NCI-H146 treated with DMSO at 0.1 percent for 48 hours (cell line): ENCODE measurements around the gene SIAH3.

Experiments
- DNase-seq: peaks from one replicate; lab custom pipeline; 2025; ENCODE audit not compliant: unreplicated experiment; lab: John Stamatoyannopoulos, UW

SIAH3 gene

GRCh38 chr13:45863709-45864590, 12.4 kb upstream of the SIAH3 start:
- no peak for DNase-seq

DNA sequence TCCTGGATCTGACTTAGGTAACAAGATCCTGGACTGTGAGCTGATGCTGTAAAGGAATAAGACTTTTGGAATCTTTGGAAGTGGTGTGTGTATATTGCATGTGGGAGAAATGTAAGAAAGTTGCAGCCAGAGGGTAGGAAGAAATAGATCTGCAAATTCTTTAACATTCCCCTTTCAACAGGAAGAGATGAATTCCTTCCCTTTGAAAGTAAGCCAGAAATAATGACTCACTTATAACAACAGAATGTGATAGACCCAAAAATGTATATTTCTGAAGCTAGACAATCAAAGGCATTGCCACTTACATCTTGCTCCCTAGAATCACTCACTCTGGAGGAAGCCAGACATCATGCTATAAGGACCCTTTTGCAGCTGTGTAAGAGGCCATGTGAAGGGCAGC, 9.8 kb upstream of the SIAH3 start:
- no peak for DNase-seq

- no peak for DNase-seq
Measured at GRCh38 chr13:45860240-45860639, 8.7 kb upstream of the SIAH3 start.

DNA sequence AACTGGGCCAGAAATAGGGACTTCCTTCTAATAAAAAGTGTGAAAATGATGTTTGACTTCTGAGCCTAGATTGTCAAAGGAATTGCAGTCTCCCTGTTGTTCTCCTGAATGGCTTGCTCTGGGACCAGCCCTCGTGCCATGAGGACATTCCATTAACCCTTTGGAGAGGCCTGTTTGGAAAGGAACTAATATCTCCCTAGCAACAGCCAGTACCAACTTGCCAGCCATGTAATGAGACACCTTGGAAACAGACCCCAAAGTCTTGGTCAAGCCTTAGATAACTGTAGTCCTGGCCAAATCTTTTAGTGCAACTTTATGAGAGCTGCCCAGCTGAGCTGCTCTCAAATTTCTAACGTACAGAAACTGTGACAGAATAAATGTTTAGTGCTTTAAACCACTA, 8.2 kb upstream of the SIAH3 start:
- DNase-seq, result no peak

GRCh38 chr13:45852494-45852893, 941 bp upstream of the SIAH3 start:
- DNase-seq, result no peak

DNA sequence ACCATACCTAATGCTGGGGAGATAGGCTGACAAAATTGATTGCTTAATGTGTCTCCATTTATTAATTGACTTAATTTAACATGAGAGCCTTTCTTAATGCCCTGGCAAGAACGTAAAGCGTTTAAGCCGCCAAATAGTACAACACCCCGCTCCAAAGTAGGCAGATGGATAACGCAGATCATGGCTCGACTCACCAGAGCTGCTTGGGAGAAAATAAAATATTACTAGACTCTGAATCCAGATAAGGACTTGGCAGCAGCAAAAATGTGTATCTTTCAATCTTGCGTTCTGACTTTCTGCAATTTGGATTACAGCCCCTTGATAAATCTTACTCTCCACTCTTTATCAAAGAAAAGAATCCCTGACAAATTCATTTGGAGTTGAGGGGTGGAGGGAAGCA, 403 bp upstream of the SIAH3 start:
- DNase-seq, result no peak

GRCh38 chr13:45850027-45850613, 1.4 kb downstream of the SIAH3 start:
- no peak for DNase-seq

- no peak for DNase-seq
Measured at GRCh38 chr13:45849408-45849807, 2.1 kb downstream of the SIAH3 start.

DNA sequence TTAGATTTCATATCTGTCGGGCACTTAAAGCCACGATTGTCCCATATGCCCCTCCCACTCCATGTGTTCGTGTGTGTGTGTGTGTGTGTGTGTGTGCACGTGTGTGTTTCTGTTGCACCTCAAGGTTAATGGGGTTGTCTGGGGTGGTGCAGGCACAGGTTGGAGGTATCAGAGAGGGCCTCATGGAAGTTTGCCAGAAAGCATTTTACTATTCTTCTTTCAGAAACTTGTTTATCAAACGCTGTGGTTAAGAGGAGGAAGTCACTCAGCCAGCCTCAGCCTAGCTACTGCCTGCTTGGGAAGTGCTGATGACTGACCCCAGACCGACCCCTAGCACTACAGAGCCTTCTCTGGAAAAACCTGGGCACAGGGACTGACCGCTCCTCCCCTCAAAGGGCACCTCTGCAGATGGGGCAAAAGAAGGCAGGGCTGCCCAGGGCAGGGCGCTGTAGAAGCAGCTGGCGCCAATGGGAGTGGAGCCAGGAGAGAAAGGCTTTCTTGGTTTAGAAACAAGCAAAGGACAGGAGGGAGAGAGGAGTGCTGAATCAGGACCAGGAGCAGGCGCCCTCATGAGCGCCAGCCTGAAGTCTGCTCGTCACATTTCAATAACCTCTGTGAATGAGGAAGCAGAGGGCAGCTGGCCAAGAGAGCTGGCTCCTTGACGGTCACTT, 3.9 kb downstream of the SIAH3 start:
- DNase-seq, result no peak

GRCh38 chr13:45846681-45847080, 4.9 kb downstream of the SIAH3 start:
- DNase-seq, result no peak

- DNase-seq, result no peak
Measured at GRCh38 chr13:45838171-45838745, 13.3 kb downstream of the SIAH3 start.

DNA sequence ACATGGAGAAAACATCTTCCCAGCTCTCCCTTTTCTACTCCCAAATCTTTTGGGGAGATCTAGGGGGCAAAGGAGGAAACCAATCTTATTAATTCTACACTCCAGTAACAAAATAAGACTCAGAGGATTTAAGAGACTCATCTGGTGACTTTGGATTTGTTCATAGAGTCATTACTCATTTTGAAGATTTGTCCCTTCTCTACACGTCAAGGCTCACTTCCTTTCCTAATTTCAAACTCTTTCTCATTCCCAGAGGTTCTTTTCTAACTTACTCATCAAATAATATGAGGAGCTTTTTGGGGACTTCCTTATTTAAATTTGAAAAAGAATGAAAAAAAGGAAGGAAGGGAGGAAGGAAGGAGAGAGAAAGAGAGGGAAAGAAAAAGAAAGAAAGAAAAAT, 14.4 kb downstream of the SIAH3 start:
- DNase-seq, result no peak

DNA sequence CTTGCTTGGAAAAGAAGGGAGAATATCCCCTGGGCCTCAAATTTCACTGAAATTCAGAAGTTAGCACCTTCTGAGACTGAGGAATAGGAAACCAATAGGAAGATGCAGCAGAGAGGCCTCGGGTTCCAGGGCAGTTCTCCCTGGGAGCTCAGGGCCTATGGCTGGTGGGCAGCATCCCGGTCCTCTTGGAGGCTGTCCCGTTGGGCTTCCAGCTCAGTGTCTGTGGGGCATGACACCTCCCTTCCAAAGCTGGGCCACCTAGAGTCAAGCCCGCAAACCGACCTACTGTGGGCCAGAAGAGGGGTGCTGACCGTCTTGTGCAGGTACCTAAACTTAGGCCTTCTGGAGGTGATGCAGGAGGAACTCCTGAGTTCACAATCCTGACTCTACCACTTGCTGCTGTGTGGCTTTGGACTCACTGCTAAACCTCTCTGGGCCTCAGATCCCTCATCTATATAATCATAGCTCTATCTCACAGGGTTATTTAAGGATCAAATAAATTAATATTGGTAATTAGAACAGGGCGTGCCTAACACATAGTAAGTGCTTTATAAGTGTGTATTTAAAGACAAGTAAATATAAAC, 17.1 kb downstream of the SIAH3 start:
- no peak for DNase-seq

GRCh38 chr13:45833663-45834375, 17.7 kb downstream of the SIAH3 start:
- no peak for DNase-seq

GRCh38 chr13:45833242-45833641, 18.3 kb downstream of the SIAH3 start:
- DNase-seq, result no peak

DNA sequence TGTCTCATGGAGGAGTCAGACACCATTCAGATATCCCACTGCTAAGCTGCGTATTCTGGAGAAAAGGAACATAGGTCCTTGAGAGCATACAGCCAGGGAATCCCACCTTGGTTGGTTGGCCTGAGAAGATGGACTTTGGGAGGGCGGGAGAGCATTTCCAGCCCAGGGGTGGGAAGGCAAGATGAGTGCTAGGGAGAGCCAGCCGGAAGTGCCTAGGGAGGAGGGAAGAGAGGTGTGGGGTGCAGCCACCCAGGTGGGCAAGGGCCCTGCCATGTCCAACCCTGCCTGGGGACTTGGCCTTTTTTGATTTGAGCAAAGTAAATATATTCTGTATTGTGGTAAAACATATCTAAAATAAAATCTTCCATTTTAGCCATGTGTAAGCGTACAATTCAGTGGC, 19.7 kb downstream of the SIAH3 start:
- DNase-seq, result no peak

DNA sequence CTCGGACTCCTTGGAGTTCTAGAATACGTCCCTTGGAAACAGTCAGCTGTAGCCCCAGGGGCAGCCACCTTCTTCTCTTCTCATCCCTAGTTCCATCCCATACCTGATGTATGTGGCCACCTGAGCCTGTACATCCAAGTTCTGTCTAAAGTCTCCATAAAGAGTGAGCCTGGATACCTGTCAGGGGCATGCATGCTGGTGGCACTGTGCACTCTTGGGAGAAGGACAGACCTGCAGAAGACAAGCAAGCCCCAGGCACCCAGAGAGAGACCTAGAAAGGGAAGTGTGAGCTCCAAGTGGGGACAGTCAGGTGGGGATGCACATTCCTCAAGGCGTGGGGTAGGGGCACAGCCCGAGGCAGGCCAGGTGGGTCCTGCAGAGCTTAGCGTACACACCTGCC, 21.4 kb downstream of the SIAH3 start:
- no peak for DNase-seq

- no peak for DNase-seq
Measured at GRCh38 chr13:45828256-45828968, 23.1 kb downstream of the SIAH3 start.

DNA sequence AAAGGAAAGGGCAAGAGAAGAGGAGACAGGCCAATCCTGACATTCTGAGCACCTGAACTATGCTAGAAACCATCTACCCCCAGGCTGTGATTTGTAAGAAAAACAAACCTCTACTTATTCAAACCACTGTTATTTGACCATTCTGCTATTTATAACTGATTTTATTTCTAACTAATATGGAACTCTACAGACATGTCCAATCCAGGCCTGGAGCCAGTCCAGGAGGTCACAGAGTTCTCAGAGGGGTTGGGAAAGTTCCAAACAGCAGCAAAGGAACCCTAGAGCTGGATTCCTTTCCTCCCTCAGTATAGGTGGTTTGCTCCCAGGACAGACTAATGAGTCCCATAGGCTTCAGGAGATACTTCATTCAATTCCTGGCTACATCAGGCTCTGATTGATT, 24.2 kb downstream of the SIAH3 start:
- DNase-seq, result no peak

DNA sequence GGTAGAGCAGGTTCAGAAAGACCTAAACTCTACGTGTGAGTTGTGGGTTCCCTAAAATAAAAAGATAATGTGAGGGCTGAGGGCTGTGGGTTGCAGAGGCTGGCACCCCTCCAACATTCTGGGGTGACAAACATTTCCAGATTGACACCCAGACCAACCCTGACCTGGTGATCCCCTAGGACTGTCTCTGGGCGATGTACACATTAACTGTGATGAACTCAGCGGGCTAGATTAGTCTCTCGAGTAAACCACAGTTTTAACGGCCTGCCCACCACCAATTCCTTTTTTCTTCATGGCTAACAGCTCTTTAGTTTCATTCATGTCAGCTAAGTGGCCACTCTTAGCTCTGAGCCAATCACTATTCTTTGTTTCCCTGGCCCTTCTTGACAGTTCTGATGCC, 24.8 kb downstream of the SIAH3 start:
- DNase-seq, result no peak

DNA sequence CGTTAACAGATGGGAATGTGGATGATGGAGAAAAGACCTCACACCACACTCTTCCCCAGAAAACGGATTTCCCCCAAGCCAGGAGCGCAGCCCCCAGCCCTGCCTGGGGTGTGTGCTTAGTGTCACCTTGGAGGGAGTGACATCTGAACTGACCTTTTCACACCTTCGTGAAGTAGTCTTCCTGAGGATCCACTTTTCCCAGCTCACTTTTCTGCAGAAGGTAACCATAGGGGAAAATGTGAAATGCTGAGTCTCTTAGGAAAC, 26.2 kb downstream of the SIAH3 start:
- DNase-seq, result no peak
